Measurements from ENCODE around the gene CDS2. TPM values are rescaled to one million over a fixed set of nuclear protein-coding genes. Genes with fewer than 3 reads are reported as not detected.

The CDS2 gene
- total RNA-seq, 6 experiments from 2014 or later = 13.7 to 42.3 (median 31.6) TPM

DNA sequence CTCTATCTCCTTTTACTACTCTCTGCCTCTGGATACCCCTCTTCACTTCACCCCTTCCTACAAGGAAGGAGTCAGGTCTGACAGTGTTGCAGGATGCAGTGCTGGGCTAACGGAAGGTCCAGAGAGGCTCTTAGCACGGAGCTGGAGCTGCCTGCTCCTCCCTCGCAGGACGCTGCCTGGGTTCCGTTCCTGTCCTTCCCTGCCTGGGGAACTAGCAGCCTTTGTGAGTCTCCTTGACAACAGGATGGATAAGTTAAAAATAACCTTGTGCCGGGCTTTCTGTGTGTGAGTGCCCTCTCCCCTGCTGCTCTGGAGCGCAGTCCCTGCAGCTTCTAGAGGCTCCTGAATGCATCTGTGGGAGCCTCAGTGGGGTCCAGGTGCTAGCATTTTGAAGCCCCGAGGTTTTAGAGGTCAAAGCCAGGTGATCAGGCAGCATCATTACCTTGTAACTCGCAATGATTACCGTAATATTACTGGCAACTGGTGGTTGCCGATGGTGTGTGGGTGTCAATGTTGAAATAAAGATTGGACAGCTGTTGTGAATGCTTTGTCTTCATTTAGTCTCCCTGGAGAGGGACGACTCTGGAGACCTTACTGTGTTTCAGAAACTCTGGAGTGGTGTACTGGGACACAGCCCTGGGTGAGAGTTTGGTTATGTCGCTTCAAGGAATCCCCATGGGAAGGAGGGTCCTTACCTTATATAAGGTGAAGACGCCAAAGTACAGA is 44.4 kb downstream of the CDS2 start:
- intact Hi-C loops (cut with DNase I) = no loop called here
- Histone ChIP-seq H3K36me3 (peaks cover 0 to 14% (median 3%) of the 10 kb centered on the region in 4 donors), H3K9me3 (no peaks in the 10 kb centered on the region), H3K4me3 (no peak overlapping the region), H3K27me3 (no peaks in the 10 kb centered on the region), H3K4me1 (peaks cover 0 to 49% (median 18%) of the 10 kb centered on the region in 4 donors), H3K27ac (peak overlapping the region; percentile 2 to 70 (median 13))
- WGBS (ENCODE audit: insufficient coverage, low coverage, low lambda C conversion rate, missing lambda C conversion rate) = 72% methylated on average over 8 of the region's 14 CpGs
- no peak for DNase-seq
- TF ChIP-seq POLR2A (IDR thresholded peaks at IDR 0.05) = no peak
- no peak for TF ChIP-seq CTCF (IDR thresholded peaks at IDR 0.05)
- ATAC-seq = peak in 3 of 4 donors; percentile 26 to 33 (median 28)

- H3K27me3 ChIP-seq = no peaks in the 10 kb centered on the region
- WGBS (ENCODE audit: insufficient coverage, low coverage, low lambda C conversion rate, missing lambda C conversion rate) = 48% methylated on average over 3 of the region's 4 CpGs
Measured at GRCh38 chr20:5171790-5172164, 45.0 kb downstream of the CDS2 start.

GRCh38 chr20:5172167-5172601 is 45.4 kb downstream of the CDS2 start:
- ATAC-seq = peak in 3 of 4 donors; percentile 1 to 17 (median 10)
- Histone ChIP-seq H3K27me3 (no peaks in the 10 kb centered on the region), H3K4me3 (no peak overlapping the region), H3K9me3 (no peaks in the 10 kb centered on the region), H3K4me1 (peaks cover 0 to 49% (median 18%) of the 10 kb centered on the region in 4 donors), H3K27ac (peak overlapping the region; percentile 35 to 70 (median 50)), H3K36me3 (peaks cover 0 to 21% (median 3%) of the 10 kb centered on the region in 4 donors)
- intact Hi-C loops (cut with DNase I) = no loop called here
- TF ChIP-seq CTCF (IDR thresholded peaks at IDR 0.05) = no peak
- no peak for TF ChIP-seq POLR2A (IDR thresholded peaks at IDR 0.05)
- no peak for DNase-seq
- WGBS (ENCODE audit: insufficient coverage, low coverage, low lambda C conversion rate, missing lambda C conversion rate) = 32% methylated on average over 8 of the region's 8 CpGs

More at GRCh38 chr20:5171790-5172164, 45.0 kb downstream of the CDS2 start:
- H3K4me3 ChIP-seq = no peak overlapping the region
- no peaks in the 10 kb centered on the region for H3K9me3 ChIP-seq
- TF ChIP-seq POLR2A (IDR thresholded peaks at IDR 0.05) (no peak), CTCF (IDR thresholded peaks at IDR 0.05) (no peak)
- ATAC-seq (no peak), DNase-seq (no peak)
- peaks cover 0 to 19% (median 3%) of the 10 kb centered on the region in 4 donors for H3K36me3 ChIP-seq
- H3K27ac ChIP-seq = peak overlapping the region; percentile 2 to 70 (median 50)
- intact Hi-C loops (cut with DNase I) = no loop called here
- H3K4me1 ChIP-seq = peaks cover 0 to 49% (median 18%) of the 10 kb centered on the region in 4 donors

- Histone ChIP-seq H3K4me1 (peaks cover 0 to 49% (median 18%) of the 10 kb centered on the region in 4 donors), H3K4me3 (no peak overlapping the region), H3K27ac (peak overlapping the region; percentile 35 to 70 (median 50)), H3K36me3 (peaks cover 0 to 26% (median 5%) of the 10 kb centered on the region in 4 donors), H3K27me3 (no peaks in the 10 kb centered on the region), H3K9me3 (no peaks in the 10 kb centered on the region)
- peak; percentile 58 to 84 (median 81) for DNase-seq
- 46% methylated on average over 5 of the region's 8 CpGs for WGBS (ENCODE audit: insufficient coverage, low coverage, low lambda C conversion rate, missing lambda C conversion rate)
- peak; percentile 83 to 93 (median 92) for ATAC-seq
- intact Hi-C loops (cut with DNase I) = no loop called here
- no peak for TF ChIP-seq CTCF (IDR thresholded peaks at IDR 0.05)
- TF ChIP-seq POLR2A (IDR thresholded peaks at IDR 0.05) = peak; percentile 44
Measured at GRCh38 chr20:5172903-5173463, 46.2 kb downstream of the CDS2 start.
